HG03139 (cell line): ENCODE data around the gene SPRR3.

Source experiments
- ATAC-seq: cut with Tn5 transposase; IDR thresholded peaks from one replicate; pipeline ENCODE4 v1.9.1; 2021; ENCODE audit not compliant: unreplicated experiment

The SPRR3 gene

GRCh38 chr1:153040950-153041631 lies 39.5 kb downstream of the SPRR3 start, which contains the start of gene SPRR2D:
Gene SPRR2D, minus strand, starts transcription at chr1:153041120. Its CDS starts 774 bp downstream, at chr1:153040346.
- ATAC-seq = no peak

DNA sequence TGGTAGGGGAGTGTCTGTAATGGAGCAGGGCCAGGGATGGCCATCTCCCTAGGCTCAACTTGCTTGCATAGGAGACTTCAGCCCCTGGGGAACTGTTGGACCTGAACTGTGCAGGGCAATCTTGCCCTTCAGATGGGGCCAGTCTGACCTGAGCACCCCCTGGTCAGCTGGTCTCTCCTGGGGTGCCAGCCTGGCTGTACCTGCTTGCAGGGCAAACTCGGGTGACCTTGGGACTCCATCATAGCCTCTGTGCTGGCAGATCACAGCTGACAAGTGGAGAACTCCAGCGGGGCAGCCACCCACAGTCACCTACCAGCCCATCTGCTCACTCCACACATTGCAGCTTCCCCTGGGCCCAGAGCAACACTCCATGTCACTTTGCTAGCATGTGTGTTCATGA lies 47.7 kb downstream of the SPRR3 start:
- no peak for ATAC-seq
